GM15510 (cell line): ENCODE results near the gene PTPRN2.

Experiments
- POLR2A ChIP-seq: IDR thresholded peaks from 3 replicates; pipeline ENCODE4 v1.6.1; 2011; ENCODE audit warnings: borderline replicate concordance; ENCODE audit not compliant: insufficient read length; ENCODE audit errors: extremely low read depth

Gene PTPRN2

DNA sequence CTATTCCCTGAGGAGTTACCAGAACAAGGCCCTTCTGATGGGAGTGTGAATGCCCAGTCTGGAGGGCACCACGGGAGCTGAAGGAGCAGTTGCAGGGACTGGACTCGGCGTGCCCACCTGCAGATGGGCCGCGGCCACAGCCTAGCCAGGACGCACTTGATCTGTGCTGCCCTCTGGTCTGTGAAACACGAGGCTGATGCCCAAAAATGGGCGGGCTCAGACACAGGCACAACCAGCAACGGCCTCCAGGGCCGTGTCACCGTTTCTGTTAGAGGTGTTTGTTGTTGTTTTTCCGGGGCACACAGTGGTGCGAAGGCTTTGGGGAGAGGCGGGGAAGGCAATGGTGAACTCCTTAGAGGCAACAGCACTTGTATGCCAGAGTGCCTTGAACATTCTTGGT lies 1015.0 kb downstream of the PTPRN2 start:
- TF ChIP-seq POLR2A, result no peak

GRCh38 chr7:157570531-157571200 lies 1017.0 kb downstream of the PTPRN2 start:
- no peak for TF ChIP-seq POLR2A

- TF ChIP-seq POLR2A, result no peak
These were observed 1017.7 kb downstream of the PTPRN2 start for GRCh38 chr7:157569967-157570366.

DNA sequence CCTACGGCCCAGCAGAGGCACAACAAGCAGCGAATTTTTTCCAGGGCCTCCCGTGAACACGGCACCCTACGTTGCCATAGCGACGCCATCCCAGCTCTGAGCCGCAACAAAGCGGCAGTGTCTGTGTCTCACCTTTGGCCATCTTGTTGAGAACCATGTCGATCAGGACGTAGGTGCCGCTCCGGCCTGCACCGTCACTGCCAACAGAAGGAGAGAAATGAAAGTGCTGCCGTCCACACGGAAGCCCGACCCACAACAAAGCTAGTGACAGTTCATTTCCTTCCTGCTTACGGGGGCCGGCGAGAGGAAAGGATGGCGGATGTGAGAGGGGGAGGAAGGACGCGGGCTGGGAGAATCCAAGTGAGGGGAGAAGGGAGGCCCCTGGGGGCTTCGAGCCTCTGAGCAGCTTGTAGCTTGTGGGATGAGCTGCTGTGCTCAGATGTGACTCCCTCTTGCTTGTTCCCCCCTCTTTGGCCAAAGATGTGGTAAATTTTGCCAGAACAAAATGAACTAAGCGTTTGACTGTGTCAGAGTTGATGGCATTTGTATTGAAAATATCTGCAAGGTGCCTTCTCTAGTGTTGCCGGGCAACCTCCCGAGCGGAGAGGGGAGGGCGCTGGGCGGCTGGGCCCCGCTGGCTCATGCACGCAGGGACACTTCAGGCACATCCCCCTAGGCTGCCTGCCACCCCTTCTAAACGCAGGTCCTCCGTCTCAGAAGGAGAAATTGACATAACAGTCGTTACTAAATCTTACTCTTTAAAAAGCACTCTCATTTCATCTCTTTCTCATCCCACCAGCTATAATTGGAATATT lies 1018.6 kb downstream of the PTPRN2 start:
- no peak for TF ChIP-seq POLR2A

GRCh38 chr7:157568106-157568769 lies 1019.4 kb downstream of the PTPRN2 start:
- TF ChIP-seq POLR2A, result no peak

GRCh38 chr7:157567666-157568065 lies 1020.0 kb downstream of the PTPRN2 start:
- TF ChIP-seq POLR2A, result no peak

- TF ChIP-seq POLR2A, result no peak
These were observed 1021.0 kb downstream of the PTPRN2 start for GRCh38 chr7:157566631-157567006.

DNA sequence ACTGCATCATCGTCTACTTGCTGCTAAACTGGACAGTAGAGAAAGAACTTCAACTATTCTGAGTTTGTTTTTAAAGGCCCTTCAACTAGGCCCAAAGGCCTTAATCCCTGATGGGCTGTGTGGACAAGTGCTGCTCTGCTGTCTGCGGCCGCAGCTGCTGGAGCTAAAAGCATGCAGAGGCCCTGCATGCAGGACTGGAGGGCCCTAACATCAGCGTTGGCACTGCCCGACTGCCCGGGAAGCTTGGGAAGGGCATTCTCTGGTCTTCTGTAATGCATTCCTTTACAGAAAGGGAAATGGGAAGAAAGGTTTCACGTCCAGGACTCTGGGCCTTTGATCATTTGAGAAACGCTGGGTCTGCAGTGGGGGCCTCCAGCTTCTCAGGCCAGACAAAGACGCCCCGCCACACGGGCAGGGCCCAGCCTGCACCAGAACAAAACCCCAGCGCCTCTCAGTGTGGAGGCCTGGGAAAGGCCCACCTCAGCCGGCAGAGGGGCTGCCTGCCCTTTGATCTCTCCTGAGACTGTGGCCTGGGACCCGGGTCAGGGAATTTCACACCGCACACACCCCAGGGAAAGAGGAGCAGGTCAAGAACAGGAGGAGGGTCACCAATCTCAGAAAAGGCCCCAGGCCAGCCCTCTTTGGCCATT lies 1021.5 kb downstream of the PTPRN2 start:
- no peak for TF ChIP-seq POLR2A

GRCh38 chr7:157565201-157565626 lies 1022.4 kb downstream of the PTPRN2 start:
- TF ChIP-seq POLR2A, result no peak

GRCh38 chr7:157564517-157565177 lies 1023.0 kb downstream of the PTPRN2 start:
- TF ChIP-seq POLR2A, result no peak

- no peak for TF ChIP-seq POLR2A
These were observed 1025.7 kb downstream of the PTPRN2 start for GRCh38 chr7:157561816-157562410.

DNA sequence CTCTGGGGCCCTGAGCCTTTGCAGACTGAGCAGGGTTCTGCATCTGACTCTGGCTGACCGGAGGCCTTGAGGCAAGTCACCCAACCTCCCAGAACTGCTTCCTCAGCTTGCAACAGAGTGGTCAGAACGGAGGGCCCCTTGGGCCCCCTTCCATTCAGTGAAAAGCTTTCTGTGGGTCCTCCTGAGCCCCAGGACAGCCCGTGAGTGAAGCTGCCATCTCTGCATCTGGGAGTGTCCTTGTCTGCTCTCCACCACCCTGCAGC lies 1026.2 kb downstream of the PTPRN2 start:
- no peak for TF ChIP-seq POLR2A

DNA sequence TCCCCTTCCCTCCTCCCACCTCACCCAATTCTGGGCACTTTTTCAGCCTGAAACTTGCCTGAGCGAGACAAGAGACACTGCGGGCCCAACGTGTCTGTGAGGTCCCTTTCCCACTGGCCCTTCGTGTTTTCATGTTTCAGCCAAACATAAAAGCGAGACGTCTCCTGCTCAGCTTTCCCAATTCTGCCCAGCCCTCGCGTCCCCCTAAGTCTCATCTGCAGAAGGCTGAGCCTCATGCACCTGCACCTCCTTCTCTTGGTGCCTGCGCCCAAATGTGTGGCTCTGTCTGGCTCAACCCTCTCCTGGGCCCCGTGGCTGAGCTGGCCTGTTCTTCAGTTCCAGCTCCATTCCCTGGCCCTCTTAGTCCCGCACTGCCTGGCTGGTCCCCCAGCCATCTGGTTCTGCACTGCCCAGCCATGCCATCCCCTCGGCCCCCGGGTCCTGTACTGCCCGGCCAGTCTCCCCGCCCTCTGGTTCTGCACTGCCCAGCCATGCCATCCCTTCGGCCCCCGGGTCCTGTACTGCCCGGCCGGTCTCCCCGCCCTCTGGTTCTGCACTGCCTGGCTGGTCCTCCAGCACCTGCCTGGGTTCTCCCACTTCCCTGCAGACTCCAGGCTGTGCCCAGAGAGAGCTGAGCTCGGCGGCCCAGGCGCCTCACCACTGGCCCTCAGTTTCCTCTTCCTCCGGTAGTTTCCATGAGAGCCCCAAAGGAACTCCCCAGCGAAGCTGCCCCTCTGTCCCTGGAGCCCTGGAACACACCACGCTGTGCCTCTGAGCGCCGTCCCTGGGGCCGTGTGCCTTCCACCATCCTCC lies 1026.7 kb downstream of the PTPRN2 start:
- TF ChIP-seq POLR2A, result no peak

GRCh38 chr7:157560258-157560654 lies 1027.4 kb downstream of the PTPRN2 start:
- no peak for TF ChIP-seq POLR2A

DNA sequence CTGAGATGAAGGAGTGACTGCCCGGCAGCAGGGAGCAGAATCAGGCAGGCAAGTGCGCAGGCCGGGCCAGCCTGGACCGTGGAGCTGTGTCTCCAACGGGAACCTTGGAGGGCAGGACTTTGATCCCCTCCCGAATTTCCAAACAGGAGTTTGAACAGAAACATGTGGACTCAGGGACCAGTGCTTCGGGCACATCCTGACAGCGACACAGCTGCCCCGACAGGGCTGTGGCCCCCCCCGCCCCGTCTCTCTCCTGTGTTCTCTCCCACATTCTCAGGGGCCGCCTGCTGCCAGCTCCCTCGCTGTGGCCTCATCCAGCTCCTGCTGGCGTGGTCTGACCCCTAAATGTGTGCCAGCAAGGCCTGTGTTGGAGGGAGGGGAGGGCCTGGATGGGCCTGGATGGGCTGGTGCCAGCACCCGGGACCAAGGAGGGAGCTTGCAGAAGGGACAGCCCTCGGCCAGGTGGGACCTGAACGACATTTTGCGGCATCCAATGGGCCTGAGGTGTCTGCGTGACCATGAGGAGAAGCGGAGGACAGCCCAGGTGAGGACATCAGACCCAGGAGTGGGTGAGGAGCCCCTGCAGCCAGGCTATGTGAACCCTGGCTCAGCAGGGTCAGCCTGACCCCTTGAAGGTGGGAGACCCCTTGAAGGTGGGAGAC lies 1027.9 kb downstream of the PTPRN2 start:
- TF ChIP-seq POLR2A, result no peak
